ENCODE results near the gene CSTPP1. TPM values are rescaled to one million over a fixed set of nuclear protein-coding genes. Genes with fewer than 3 reads are reported as not detected.

CSTPP1 gene
- total RNA-seq = 10 to 100 TPM in 2 of 4 donors, 1 to 10 TPM in 2; 9.8 to 14.3 (median 11.1) TPM

- DNase-seq (ENCODE audit: low spot score) (peak; percentile 91), ATAC-seq (ENCODE audit: low FRiP score) (peak; percentile 81)
- TF ChIP-seq CTCF (IDR thresholded peaks at IDR 0.05) = no peak
Observed at GRCh38 chr11:46936138-46937110, at the start of gene CSTPP1. Gene CSTPP1, plus strand, starts transcription at chr11:46936761. Its CDS starts 45 bp downstream, at chr11:46936806.

GRCh38 chr11:46888636-46889035 lies 47.9 kb upstream of the CSTPP1 start:
- ATAC-seq (ENCODE audit: low FRiP score) = no peak
- no peak for TF ChIP-seq CTCF (IDR thresholded peaks at IDR 0.05)
- DNase-seq (ENCODE audit: low spot score) = no peak

DNA sequence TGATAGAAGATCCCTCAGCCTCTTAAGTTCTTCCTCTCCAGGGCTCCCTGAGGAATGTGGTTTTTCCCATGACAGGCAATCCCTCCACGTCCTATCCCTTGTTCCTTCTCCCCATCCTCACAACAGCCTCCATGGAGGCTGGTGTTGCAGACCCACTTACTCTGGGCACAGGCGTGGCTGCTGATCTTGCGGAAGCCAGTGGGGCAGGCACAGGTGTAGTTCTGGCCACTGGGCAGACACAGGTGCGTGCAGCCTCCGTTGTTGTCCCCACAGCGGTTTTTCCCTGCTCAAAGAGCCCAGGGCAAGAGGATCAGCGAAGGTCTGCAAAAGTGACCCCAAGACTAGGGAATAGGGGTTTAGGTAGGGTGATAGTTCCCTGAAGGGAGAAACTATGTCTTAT lies 47.3 kb upstream of the CSTPP1 start:
- no peak for TF ChIP-seq CTCF (IDR thresholded peaks at IDR 0.05)
- ATAC-seq (ENCODE audit: low FRiP score) (no peak), DNase-seq (ENCODE audit: low spot score) (no peak)

DNA sequence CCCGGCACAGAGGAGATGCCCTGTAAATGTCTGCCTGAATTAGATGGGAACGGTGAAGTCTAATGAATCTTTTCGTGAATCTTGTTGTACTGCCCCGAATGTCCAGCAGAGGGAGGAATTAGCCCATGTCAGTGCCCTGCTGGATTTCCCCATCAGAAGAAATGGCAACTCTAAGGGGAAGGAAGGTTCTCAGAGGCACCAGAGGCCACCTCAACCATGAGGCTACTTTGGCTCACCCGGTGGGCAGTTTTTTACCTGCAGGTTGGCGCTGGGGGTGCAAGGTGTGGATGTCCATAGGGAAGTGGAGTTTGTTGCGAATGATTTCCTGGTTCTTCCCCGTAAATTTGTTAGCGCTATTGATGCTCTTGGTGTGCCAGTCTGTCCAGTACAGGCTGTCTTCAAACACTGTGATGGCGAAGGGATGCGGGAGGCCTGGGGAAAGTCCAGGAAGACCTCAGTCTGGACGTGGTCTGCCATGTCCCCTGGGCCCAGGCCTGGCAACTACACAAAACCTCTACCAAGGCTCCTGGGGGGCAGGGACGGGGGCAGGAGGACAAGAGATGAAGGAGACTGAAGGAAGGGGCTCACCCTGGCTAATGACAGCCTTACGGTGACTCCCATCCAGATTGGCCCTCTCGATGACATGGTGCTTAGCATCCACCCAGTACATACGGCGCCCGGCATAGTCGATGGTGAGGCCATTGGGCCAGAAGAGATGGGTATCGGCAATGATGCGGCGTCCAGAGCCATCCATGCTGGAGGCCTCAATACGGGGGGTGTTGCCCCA lies 46.7 kb upstream of the CSTPP1 start:
- DNase-seq (ENCODE audit: low spot score) = peak; percentile 93
- ATAC-seq (ENCODE audit: low FRiP score) = peak; percentile 78
- TF ChIP-seq CTCF (IDR thresholded peaks at IDR 0.05) = peak in 1 of 3 donors; percentile 65

DNA sequence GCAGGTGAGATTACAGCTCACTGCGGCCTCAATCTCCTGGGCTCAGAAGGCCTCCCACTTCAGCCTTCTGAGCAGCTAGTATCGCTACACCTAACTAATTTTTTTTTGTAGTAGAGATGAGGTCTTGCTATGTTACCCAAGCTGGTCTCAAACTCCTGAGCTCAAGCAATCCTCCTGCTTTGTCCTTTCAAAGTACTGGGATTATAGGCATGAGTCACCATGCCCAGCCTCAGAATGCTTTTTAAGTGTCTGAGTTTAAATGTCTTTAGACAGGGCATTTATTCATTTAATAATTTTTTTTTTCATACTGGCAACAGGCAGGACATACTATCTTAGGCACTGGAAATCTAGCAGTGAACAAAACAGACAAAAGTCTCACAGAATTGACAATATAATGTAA lies 45.9 kb upstream of the CSTPP1 start:
- no peak for ATAC-seq (ENCODE audit: low FRiP score)
- no peak for DNase-seq (ENCODE audit: low spot score)
- TF ChIP-seq CTCF (IDR thresholded peaks at IDR 0.05) = no peak

DNA sequence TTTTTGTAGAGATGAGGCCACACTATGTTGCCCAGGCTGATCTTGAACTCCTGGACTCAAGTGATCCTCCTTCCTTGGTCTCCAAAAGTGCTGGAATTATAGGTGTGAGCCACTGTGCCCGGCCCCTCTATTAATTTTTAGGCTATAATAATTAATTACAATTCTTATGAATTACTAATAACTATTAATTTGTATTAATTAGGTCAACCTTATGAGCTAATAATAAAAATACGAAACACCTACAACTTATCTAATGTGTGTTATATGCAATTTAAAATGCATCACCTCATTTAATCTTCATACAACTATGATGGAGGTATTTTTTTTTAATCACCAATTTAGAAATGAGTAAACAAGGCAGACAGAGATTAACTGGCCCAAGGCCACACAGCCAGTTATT lies 44.5 kb upstream of the CSTPP1 start:
- no peak for TF ChIP-seq CTCF (IDR thresholded peaks at IDR 0.05)
- ATAC-seq (ENCODE audit: low FRiP score) (no peak), DNase-seq (ENCODE audit: low spot score) (no peak)
